NCI-H2107 (cell line): ENCODE data around the gene TMEM212.

Experiments used
- DNase-seq: peaks from one replicate; lab custom pipeline; 2025; lab: John Stamatoyannopoulos, UW

TMEM212 gene

GRCh38 chr3:171842864-171843518 lies at the start of gene TMEM212:
TMEM212 (plus strand) TSS chr3:171843349; CDS start chr3:171843384, 35 bp downstream.
- DNase-seq, result no peak

- DNase-seq, result no peak
Measured at GRCh38 chr3:171796625-171797264, 46.4 kb upstream of the TMEM212 start.

GRCh38 chr3:171797265-171797679 lies 45.9 kb upstream of the TMEM212 start:
- DNase-seq, result no peak

- DNase-seq, result no peak
Measured at GRCh38 chr3:171797873-171798272, 45.3 kb upstream of the TMEM212 start.

GRCh38 chr3:171799501-171799900 lies 43.6 kb upstream of the TMEM212 start:
- DNase-seq, result no peak

GRCh38 chr3:171801738-171802589 lies 41.2 kb upstream of the TMEM212 start:
- no peak for DNase-seq

- DNase-seq, result no peak
Measured at GRCh38 chr3:171802590-171802956, 40.6 kb upstream of the TMEM212 start.

GRCh38 chr3:171803044-171803443 lies 40.1 kb upstream of the TMEM212 start:
- DNase-seq, result no peak

GRCh38 chr3:171804618-171805389 lies 38.3 kb upstream of the TMEM212 start:
- DNase-seq, result no peak

- no peak for DNase-seq
Measured at GRCh38 chr3:171805687-171806086, 37.5 kb upstream of the TMEM212 start.

- DNase-seq, result no peak
Measured at GRCh38 chr3:171806200-171807128, 36.7 kb upstream of the TMEM212 start.

GRCh38 chr3:171807129-171807675 lies 35.9 kb upstream of the TMEM212 start:
- DNase-seq, result no peak

GRCh38 chr3:171807806-171808205 lies 35.3 kb upstream of the TMEM212 start:
- DNase-seq, result no peak

GRCh38 chr3:171809611-171809860 lies 33.6 kb upstream of the TMEM212 start:
- no peak for DNase-seq

- DNase-seq, result peak; percentile 58
Measured at GRCh38 chr3:171809861-171810628, 33.1 kb upstream of the TMEM212 start, which contains the start of gene PLD1. PLD1 (minus strand) TSS chr3:171810483; CDS start chr3:171738051, 72,432 bp downstream.

- no peak for DNase-seq
Measured at GRCh38 chr3:171810629-171811294, 32.4 kb upstream of the TMEM212 start.

GRCh38 chr3:171811295-171811912 lies 31.7 kb upstream of the TMEM212 start:
- DNase-seq, result no peak

GRCh38 chr3:171811913-171812335 lies 31.2 kb upstream of the TMEM212 start:
- no peak for DNase-seq

GRCh38 chr3:171812811-171813210 lies 30.3 kb upstream of the TMEM212 start:
- no peak for DNase-seq
